Dedifferentiated amniotic fluid mesenchymal stem cell (primary cell): Measurements from ENCODE around the gene OPN1SW.

ENCODE experiments used
- DNase-seq: peaks from one replicate; pipeline ENCODE4 v3.0.0-alpha.2; 2016; ENCODE audit errors: extremely low spot score

Gene OPN1SW

DNA sequence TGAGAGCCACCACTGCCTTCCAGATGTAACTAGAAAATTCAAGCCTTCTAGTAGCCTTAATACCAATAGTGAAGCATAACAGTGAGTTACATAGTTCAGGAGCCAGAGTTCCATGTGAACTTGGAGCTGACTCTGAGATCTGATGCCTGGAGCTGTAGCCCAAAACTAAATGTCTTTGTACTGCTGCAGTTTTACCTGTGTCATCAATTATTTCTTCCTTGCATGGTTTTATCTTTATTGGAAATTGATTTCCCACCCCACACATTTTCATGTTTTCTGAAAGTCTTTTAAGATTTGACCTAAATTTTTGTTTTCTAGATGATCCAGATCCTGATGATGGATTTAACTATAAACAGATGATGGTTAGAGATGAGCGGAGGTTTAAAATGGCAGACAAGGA lies 17.0 kb downstream of the OPN1SW start:
- DNase-seq = no peak

DNA sequence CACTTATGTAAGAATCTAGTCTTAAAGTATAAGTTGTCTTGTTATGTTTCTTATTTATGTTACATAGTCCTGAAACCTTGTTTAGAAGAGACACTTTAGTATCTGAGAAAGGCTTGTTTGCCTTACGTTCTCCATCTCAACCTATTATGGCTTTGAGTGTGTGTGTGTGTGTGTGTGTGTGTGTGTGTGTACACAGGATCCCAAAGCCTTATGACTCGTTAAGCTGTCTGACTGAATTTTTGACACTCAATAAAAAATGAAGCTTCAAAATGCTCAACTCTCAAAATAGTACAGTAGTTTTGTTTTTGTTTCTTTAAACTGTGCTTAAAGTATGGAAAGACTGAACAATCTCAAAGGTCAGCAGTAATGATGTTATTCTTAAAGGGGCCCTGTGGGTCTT lies 18.4 kb downstream of the OPN1SW start:
- no peak for DNase-seq

DNA sequence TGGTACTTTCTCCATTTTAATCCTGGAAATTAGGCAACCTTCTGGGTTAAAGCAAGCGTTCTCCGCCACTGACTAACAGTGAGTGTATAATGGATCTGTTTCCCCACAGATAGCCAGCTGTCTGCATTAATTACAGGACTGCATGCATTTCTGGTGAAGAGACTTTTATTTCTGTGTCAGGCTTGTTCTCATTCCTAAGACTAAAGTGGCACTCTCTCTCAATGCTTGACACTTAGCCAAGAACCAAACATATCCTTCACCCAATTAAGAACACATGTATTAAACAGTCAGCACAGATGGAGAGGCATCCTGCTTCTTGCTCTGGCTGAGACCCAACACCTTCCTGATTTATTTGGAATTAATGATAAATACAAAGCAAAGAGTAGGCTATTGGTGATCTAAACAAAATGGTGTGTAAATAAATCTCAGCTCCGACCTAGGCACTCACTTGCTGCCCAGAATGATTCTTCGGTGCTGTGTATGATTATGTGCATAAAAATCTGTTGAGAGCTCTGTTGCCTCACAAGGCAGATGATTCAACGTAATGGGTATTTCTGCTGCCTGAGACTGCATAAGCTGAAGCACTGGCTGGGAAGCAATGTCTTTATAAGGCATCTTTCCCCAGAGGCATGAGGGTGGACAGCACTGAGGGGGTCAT lies 19.6 kb downstream of the OPN1SW start:
- DNase-seq = peak; percentile 83

DNA sequence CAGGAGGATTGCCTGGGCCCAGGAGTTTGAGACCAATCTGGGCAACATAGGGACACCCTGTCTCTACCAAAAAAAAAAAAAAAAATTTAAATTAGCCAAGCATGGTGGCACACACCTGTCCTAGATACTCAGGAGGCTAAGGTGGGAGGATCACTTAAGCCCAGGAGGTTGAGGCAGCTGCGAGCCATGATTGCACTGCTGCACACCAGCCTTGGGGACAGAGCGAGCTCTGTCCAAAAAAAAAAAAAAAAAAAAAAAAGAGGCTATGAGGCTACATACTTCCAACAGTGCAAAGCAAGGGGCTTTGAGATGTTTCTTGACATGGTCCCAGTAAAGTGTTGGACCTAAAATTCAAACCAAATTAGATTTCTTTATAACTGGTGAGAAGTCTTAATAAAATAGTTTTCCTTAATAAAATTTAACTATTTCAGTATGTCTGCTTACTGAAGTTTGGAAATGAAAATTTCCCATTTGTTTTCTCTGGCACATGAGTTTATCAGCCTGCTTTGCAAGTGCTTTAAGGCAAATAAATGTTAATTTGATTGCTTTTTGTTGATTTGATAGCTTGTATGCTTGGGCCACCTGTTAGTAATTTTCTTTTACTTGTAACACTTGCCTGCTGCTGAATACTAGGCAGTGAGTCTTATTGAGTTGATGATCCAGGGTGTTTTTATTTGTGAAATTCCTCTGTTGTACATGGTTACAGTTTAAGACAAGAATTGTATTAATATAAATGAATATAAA lies 20.3 kb downstream of the OPN1SW start:
- DNase-seq = no peak

DNA sequence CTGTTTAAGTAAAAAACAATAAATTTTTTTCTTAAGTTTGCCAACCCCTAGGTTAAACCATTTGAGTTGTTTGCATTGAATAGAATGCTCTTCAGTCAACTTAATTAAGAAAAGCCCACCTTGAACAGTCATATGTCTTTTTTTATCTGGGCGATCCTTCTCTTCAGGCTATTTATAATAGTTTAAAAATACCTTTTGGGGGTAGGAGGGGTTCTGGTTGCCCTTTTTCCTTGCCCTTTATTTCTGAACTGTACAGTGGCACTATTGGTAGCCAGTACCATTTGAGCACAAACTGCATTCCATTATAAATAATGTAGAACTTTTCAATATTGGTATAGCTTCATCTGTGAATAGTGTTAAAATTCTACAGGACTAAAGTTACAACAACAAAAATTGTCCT lies 23.3 kb downstream of the OPN1SW start:
- no peak for DNase-seq

DNA sequence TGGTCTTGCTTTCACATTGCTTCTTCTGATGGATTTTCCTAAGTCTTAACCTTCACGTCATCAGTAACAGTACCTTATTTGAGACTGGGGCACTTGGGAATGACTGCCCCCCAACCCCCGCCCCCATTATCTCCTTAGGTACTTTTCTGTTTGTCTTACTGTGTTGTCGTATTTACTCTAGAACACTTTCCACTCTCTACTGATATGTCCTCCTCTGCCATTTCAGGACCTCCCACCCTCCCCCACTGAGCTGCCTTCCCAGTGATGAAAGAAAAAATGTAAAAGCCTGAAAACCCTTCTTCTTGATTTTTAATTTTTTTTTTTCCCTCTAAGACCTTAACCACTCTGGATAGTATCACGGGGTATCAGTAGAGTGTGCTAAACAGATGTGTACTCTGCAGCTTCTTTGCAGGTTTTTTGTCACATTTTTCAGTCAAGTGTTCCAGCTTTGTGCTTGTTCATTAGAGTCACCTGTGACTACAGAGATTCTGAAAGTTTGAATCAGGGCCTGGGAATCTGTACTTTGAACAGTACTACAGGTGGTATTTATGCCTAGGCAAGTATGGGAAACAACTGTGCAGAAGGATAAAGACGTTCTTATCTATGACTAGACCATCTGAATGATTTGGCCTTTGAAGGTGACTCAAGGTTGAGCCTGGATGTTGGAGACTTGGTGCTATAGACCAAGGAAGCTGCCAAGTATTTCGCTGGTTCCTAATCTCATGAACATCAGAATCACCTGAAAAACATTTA lies 28.1 kb downstream of the OPN1SW start:
- no peak for DNase-seq

DNA sequence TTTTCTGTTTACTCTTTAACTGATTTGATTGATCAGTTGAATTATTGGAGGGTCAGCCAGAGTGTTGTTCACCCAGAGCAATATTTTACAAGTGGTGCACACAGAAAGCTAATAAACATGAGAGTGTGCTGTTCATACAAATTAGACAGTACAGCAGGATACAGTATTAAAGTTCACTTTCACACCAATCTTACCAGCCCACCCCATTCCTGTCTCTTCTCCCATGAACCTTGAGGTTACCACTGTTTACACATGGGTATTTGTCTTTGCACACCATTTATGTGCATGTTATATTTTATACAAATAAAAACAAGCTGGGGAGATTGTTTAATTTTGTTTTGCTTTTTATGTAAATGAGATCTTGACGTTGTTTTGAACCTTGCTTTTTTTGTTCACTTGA lies 29.9 kb downstream of the OPN1SW start:
- no peak for DNase-seq

DNA sequence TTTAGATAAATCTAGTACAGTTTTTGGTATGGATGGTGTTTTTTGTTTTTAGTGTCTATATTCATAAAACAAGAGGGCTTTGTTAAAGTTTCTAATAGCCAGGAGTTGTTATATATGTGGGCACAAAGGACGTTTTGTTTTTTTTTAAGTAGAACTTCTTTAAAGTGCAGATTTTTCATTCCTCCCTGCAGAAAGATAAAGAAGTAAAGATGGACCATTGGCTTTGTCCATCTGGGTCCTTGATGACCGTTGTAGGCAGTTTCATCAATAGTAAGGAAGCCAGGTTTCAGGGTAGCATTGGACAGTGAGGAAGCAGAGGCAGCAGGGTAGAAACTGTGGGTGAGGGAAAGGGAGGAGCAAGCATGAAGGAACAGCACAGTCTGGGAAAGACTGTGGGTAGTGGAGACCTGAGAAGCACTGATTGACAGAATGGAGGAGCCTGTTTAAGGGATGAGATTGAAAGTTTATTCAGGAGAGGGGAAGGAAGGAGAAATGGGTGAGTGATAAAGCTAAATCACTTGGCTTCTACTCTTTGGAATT lies 31.2 kb downstream of the OPN1SW start:
- no peak for DNase-seq

DNA sequence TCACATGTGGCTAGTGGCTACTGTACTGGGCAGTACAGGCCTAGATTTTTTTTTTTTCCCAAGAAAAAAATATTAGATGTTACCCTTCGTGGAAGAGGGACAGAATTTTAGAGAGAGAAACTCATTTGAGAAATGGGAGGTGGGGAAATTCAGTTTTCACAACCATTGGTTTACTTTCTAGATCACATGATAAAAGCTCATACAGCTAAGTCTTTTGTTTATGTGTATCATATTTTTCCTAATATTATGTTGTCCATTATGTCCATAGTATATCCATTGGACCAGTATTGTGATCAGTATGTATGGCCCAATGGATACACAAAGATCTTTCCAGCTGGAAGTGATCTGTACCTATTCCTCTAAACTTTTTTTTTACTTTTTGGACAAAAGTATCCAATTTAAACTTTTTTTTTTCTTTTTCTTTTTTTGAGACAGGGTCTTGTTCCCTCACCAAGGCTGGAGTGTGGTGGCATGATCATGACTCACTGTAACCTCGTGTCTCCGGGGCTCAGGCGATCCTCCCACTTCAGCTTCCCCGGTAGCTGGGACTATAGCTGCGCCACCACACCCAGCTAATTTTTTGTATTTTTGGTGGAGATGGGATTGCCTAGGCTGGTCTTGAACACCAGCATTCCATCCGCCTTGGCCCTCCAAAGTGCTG lies 32.4 kb downstream of the OPN1SW start:
- no peak for DNase-seq

DNA sequence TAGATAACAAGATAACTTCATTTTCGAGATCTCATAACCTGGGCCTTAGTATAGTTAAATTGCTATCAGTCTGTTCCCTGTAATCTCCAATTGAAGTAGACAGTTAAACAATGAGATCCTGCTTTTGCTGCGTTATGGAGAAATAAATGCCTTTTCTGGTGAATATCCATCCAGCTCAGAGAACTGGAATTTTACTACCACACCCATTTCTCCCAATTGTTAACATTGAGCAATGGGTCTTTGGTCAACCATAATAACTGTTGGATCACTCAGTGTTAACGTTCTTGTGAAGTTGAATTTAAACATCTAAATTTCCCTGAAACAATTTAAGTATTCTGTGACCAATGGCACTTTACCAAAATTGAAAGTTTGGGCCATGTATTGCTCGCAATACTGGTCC lies 33.4 kb downstream of the OPN1SW start:
- DNase-seq = peak; percentile 84

DNA sequence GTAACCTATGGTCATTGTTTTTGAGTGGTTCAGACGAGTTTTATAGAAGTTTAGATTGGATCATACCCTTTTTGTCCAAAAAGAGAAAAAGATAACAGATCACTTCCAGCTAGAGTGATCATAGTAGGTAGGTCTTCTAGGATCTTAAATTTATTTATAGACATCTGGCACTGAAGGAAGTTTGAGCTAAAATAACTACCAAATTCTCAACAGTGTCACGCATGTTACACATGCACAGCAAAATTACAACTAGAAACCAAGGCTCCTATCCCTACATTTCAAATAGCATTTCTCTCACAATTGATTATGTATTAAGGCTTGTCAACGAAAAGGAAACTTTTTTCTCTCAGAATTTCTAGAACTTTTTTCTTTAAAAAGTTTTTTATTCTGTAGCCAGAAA lies 34.1 kb downstream of the OPN1SW start:
- no peak for DNase-seq

DNA sequence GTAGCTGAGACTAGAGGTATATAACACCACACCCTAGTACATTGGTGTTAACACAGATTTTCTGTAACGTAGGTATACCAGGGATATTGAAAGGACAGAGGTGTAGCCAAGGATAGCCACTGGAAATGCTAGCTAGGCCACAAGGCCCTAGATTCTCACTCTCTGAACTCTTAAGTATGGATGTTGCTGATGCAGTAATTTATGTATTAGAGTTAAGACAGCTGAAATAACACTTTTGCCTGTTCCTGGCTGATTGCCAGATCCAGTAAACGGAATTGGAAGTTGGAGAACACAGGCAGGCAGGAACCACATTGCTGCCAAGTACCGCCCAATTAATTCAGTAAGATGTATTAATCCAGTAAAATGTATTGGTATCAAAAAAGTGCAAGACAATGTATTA lies 34.6 kb downstream of the OPN1SW start:
- DNase-seq = no peak

DNA sequence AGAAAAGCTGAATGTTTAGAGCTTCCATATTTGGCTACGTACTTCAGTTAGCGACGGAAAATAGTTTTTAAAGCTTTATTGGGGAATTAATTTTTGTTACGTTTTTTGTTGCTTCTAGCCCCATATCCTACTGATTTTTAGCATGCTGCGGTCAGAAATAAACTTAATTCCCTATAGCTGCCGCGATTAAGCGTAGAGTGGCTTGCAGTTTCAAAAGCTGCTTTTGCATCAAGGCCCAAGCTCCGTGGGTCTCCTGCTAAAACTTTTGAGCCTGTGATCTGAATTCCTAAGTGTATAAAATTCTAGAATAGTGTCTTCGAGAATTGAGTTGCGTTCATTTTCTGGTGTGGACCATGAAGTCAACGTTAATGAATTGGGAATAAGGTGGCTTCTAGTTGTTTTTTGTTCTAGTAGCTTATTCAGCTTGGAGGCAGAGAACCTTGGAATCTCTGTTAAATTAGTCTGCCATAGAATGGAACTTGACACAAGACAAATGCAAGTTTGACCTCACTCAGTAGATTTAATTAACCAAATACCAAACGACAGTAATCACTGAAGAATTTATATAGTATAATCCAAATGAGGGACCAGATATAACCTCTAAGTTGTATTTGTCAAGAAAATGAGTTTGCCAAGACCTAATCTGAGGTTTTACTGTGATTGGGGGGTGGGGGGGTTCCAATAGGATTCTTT lies 35.5 kb downstream of the OPN1SW start:
- no peak for DNase-seq

DNA sequence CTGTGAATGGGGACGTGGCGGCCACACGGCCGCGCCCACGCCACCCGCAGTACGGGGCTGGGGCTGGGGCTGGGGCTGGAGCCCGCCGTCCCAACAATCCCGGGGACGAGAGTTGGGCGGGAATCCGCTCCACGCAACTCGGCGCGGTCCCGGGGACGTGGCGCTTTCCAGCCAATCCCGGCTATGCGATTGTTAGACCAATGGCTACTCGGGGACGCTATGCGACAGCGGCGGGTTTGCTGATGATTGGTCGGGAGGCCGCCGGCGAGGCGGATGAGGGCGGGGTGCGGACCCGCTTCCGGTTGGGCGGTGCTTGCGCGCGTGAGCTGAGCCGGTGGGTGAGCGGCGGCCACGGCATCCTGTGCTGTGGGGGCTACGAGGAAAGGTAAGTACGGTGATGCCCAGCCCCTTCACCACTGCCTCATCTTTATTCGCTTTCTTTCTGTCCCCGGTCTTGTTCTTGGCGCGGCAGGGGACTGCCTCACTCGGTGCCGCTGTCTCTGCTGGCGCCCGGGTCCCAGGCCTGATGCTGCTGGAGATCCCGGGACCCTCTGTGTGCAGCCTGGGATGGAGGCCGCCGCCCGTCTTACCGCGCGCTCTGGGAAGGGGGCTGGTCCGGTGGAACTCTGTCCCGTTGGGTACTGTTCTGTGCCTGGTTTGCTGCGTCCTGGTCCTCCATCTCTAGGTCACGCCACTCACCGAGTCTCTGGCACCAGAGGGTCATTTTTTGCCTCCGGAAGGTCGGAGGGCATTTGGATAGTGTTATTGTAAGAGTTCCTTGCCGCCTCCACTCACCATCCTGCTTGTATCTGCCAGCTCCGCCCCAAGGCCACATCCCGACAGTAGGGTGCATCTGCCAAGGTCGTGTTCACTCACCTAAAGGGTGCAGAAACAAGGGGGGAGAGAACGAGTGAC lies 36.3 kb downstream of the OPN1SW start, which contains the start of gene CALU:
CALU (plus strand) TSS at position 312 of the 915 bp plus-strand sequence. CDS start 9,225 bp downstream, outside the sequence.
- DNase-seq = peak; percentile 98

DNA sequence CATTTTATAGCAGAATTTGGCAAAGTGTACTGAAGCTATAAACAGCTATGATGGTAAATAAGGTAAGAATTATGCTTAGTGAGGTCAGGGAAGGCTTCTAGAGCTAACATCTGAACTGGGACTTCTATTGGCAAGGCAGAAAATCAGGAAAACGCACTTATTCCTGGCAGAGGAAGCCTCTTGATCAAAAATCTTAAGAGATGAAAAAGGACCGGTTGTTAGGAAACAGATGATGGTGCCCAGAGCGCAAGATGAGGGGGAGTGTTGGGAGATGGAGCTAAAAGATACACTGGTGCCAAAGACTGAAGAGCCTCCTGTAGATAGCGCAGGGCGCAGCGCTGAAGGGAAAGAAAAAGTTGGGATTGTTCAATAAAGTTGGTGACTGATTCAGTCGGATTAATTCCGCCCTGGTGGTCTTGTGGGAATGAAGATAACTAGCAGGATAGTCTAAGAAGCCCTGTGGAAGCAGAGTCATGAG lies 37.0 kb downstream of the OPN1SW start:
- DNase-seq = peak; percentile 50

DNA sequence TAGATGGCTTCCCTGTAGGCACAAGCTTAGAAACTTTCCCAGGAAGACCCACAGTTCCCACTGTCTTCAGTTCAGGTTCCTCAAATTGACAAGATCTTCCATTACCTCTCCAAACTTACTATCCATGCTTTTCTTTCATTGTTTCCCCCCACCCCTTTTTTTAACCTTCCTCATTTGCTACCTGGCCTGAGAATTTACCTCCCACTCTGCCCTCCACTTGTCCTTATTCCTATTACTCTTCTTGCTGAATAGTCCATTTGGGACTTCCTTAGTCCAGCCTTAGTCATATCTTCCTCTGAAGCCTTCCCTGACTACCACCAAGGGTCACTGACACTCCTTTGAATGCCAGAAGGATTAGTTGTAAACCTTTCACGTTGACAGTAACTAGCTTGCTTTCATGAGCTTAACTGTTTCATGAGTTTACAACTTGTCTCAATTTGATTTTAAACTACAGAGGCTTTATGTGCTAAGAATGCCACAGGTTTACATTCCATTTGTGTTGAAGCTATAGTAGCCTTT lies 37.7 kb downstream of the OPN1SW start:
- DNase-seq = peak; percentile 59

DNA sequence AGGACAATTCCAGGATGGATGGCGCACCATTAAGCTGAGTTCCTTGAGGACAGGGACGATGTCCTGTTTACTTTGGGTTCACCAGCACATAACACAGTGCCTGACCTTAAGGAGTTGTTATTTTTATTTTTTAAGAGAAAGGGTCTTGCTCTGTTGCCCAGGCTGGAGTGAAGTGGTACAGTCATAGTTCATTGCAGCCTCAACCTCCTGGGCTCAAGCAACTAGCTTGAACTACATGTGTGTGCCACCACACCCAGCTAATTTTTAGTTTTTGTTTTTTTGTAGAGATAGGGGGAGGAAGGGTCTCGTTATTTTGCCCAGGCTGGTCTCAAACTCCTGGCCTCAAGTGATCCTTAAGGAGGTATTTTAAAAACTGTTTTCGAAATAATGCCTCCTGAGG lies 38.2 kb downstream of the OPN1SW start:
- DNase-seq = no peak

DNA sequence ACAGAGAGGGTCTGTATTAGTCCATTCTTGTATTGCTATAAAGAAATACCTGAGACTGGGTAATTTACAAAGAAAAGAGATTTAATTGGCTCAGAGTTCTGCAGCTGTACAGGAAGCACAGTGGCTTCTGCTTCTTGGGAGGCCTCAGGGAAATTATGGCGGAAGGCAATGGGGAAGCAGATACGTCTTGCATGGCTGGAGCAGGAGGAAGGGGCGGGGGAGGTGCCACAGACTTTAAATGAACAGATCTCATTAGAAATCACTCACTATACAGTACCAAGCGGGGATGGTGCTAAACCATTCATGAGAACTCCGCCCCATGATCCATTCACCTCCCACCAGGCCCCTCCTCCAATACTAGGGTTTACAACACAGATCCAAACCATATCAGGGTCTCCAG lies 40.2 kb downstream of the OPN1SW start:
- DNase-seq = no peak

DNA sequence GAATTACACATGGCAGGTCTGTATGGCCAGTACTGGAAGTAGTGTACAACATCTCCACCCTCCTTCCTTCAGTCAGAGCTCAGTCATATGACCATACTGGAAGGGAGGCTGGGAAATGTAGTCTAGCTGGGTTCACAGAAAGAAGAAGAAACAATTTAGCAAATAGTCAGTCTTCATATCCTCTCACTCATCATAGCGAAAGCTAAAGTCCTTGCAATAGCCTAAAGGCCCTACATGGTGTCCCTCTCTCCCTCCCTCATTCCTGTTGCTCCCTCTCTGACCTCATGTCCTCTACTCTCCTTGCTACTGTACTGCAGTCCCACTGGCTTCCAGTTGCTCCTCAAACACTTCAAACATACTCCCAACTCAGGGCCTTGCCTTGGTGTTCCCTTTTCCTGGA lies 40.7 kb downstream of the OPN1SW start:
- DNase-seq = no peak

DNA sequence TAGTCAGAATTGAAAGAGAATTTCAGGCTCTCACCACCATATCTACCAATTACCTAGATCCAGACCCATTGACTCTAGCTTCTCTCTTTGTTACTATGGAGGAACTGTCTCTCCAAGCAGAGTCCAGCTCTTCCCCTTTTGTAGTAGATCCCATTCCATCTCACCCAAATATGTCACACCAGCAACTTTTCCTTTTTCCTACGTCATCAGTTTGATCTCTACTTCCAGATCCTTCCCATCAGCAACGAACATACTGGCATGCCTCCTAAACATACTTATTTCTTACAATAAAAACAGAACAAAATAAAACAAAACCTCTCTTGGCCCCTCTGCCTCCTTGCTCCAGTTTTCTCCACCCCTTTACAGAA lies 42.3 kb downstream of the OPN1SW start:
- DNase-seq = no peak
